AG04450 (cell line): ENCODE results near the gene ASNSD1. TPM values are rescaled to one million over a fixed set of nuclear protein-coding genes. Genes with fewer than 3 reads are reported as not detected.
"Not testable (repeated sequence)": the region's sequence is repeated elsewhere in the genome, so short reads cannot be mapped to it uniquely, and the experiment has no call there.

Experiments used
- CTCF ChIA-PET: fragments of 300-600, 350-600 bp; formaldehyde crosslinking; extraction: SDS; loops from one replicate; lab custom pipeline; 2022; ENCODE audit warnings: antibody characterized with exemption, inconsistent platforms; lab: Charles Lee
- POLR2A ChIA-PET: fragments of 350-600 bp; formaldehyde crosslinking; extraction: SDS; loops from one replicate; lab custom pipeline; 2021; ENCODE audit warnings: antibody characterized with exemption, inconsistent platforms; lab: Yijun Ruan, JAX
- DNase-seq: peaks from one replicate; pipeline ENCODE4 v3.0.0-alpha.2; 2011; ENCODE audit warnings: low read depth, low spot score
- H3K27ac ChIP-seq: one replicate; pipeline ENCODE4 v1.5.1; 2012; ENCODE audit warnings: low read depth, low read length, control low read depth
- H3K27me3 ChIP-seq: one replicate; pipeline ENCODE4 v1.6.0; 2012; ENCODE audit warnings: low read length; ENCODE audit not compliant: control insufficient read depth, insufficient read depth
- H3K4me3 ChIP-seq: 2 replicates; pipeline ENCODE4 v1.5.1; 2011; ENCODE audit warnings: mild to moderate bottlenecking, low read depth, low read length, control low read depth
- H3K9me3 ChIP-seq: 2 replicates; pipeline ENCODE4 v1.5.1; 2012; ENCODE audit warnings: low read length; ENCODE audit not compliant: control insufficient read depth, insufficient read depth
- polyA plus RNA-seq: library from polyadenylated mRNA; depleted of rRNA; stranded (reverse); fragments of >200 nt; gene quantifications from 2 replicates; pipeline ENCODE4 v1.2.3, GENCODE V29; 2011
- TF ChIP-seq, protein P1 (sequence below): IDR thresholded peaks from 2 replicates; pipeline ENCODE4 v1.5.1; 2011; ENCODE audit warnings: low read depth, low read length, control low read depth, inconsistent platforms

Gene ASNSD1
- polyA plus RNA-seq, 1 experiment: 50.1 TPM

DNA sequence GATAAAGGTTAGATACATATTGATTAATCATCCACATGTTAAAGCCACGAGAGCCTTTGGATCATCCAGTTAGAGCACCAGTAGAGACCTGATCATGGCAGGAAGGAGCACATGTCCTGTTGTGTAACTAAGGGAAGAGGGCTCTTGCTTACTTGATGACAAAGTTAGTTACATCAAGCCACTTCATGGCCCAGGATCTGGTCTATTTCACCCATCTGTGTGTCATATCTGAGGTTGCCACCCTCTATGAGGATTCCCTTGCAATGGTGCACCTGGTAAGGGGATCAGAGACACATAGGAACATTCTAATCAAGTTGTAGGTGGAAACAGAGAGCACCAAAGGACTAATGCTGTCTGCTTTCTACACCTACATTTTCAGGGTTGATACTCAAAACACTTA, 19.9 kb downstream of the ASNSD1 start:
- TF ChIP-seq, protein P1, sequence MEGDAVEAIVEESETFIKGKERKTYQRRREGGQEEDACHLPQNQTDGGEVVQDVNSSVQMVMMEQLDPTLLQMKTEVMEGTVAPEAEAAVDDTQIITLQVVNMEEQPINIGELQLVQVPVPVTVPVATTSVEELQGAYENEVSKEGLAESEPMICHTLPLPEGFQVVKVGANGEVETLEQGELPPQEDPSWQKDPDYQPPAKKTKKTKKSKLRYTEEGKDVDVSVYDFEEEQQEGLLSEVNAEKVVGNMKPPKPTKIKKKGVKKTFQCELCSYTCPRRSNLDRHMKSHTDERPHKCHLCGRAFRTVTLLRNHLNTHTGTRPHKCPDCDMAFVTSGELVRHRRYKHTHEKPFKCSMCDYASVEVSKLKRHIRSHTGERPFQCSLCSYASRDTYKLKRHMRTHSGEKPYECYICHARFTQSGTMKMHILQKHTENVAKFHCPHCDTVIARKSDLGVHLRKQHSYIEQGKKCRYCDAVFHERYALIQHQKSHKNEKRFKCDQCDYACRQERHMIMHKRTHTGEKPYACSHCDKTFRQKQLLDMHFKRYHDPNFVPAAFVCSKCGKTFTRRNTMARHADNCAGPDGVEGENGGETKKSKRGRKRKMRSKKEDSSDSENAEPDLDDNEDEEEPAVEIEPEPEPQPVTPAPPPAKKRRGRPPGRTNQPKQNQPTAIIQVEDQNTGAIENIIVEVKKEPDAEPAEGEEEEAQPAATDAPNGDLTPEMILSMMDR: no peak
- POLR2A ChIA-PET: no interaction called here
- CTCF ChIA-PET: interaction anchor here (1.4 to 2.2 kb wide), 2 partner anchors 21 to 81 kb away, joined by 6 to 9 read pairs; partner anchors contain the start of gene OSGEPL1
- Histone ChIP-seq H3K4me3 (no peak overlapping the region), H3K27ac (no peak overlapping the region), H3K9me3 (no peaks in the 10 kb centered on the region), H3K27me3 (no peaks in the 10 kb centered on the region)
- DNase-seq: no peak

DNA sequence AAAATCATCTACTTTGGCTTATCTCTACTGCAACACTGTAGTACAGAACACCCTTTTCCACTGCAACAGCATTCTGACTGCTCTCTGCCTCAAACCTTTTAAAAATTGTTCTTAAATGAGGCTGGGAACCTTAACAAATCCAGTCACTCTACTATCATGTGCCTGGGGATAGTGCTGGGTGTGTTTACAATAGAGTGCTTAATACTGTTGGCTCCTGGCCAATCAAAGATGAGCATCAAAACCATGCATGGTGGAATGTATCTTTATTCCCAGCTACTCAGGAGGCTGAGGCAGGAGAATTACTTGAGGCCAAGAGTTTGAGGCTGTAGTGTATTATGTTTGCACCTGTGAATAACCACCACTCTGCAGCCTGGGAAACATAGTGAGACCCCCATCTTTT, 20.6 kb downstream of the ASNSD1 start:
- POLR2A ChIA-PET: no interaction called here
- CTCF ChIA-PET: interaction anchor here (2.2 kb wide), 1 partner anchor 21 kb away, joined by 9 read pairs; no protein-coding TSS in a partner anchor
- TF ChIP-seq, protein P1: no peak
- no peaks in the 10 kb centered on the region for H3K9me3 ChIP-seq
- H3K27ac ChIP-seq: no peak overlapping the region
- no peak for DNase-seq
- H3K27me3 ChIP-seq: no peaks in the 10 kb centered on the region
- H3K4me3 ChIP-seq: no peak overlapping the region

DNA sequence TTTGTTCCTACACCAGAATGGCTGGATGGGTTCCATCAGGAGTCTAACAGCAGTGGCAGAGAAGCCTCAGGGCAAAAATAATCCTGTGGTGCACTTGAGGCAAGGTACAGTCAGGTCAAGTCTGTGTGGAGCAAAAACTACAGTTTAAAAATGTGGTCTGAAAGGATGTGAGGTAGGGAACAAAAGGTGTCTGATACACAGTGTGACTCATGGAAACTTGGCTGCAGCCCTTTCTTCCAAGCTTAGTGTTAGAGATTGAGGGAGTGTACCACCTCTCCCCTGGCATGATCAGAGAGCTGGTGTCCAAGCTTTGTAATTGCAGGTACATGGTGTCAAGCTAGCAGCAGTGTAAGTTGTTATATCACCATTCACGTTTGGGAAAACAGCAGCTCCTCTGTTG, 22.1 kb downstream of the ASNSD1 start:
- TF ChIP-seq, protein P1: no peak
- no peak for DNase-seq
- ChIA-PET CTCF (interaction anchor here (1.0 to 1.5 kb wide), 2 partner anchors 10 to 16 kb away, joined by 3 to 6 read pairs; no protein-coding TSS in a partner anchor), POLR2A (no interaction called here)
- no peaks in the 10 kb centered on the region for H3K27me3 ChIP-seq
- no peak overlapping the region for H3K27ac ChIP-seq
- no peaks in the 10 kb centered on the region for H3K9me3 ChIP-seq
- H3K4me3 ChIP-seq: no peak overlapping the region

DNA sequence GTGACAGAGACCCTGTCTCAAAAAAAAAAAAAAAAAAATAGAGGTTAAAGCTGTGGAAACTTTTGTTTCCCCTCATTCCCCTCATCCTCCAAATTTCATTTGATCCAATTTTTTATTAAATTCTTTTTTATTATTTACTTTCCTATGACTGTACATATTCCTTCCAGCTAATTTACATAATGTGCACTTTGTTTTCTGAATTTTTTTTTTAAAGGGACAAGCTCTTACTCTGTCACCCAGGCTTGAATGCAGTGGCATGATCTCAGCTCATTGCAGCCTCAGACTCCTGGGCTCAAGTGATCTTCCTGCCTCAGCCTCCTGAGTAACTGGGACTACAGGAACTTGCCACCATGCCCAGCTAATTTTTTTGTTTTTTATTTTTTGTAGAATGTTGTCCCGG, 23.6 kb downstream of the ASNSD1 start:
- CTCF ChIA-PET: interaction anchor here (0.7 to 1.9 kb wide), 6 partner anchors 11 to 471 kb away, joined by 3 to 9 read pairs (median 4); partner anchors contain the start of gene ASNSD1

GRCh38 chr2:189685540-189686229, 24.4 kb downstream of the ASNSD1 start:
- no peaks in the 10 kb centered on the region for H3K9me3 ChIP-seq
- no peaks in the 10 kb centered on the region for H3K27me3 ChIP-seq
- POLR2A ChIA-PET: no interaction called here
- peak; percentile 32 for DNase-seq
- H3K27ac ChIP-seq: no peak overlapping the region
- H3K4me3 ChIP-seq: no peak overlapping the region
- TF ChIP-seq, protein P1: no peak
- CTCF ChIA-PET: interaction anchor here (0.6 to 1.9 kb wide), 2 partner anchors 24 to 25 kb away, joined by 3 to 7 read pairs; partner anchors contain the start of gene ASNSD1

More for the DNA sequence above, 23.6 kb downstream of the ASNSD1 start:
- POLR2A ChIA-PET: interaction anchor here (0.8 kb wide), 1 partner anchor 11 kb away, joined by 7 read pairs; no protein-coding TSS in a partner anchor
- Histone ChIP-seq H3K4me3 (no peak overlapping the region), H3K27ac (no peak overlapping the region), H3K9me3 (no peaks in the 10 kb centered on the region), H3K27me3 (no peaks in the 10 kb centered on the region)
- DNase-seq: no peak
- TF ChIP-seq, protein P1: no peak

DNA sequence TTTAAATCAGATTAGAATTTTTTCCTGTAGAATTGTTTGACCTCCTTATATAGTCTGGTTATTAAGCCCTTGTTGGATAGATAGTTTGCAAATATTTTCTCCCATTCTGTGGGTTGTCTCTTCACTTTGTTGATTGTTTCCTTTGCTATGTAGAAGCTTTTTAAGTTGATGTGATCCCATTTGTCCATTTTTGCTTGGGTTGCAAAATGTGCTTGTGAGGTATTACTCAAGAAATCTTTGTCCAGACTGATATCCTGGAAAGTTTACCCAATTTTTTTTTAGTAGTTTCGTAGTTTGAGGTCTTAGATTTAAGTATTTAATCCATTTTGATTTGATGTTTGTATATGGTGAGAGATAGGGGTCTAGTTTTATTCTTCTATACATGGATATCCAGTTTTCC, 26.5 kb downstream of the ASNSD1 start:
- H3K27ac ChIP-seq, DNase-seq, H3K9me3 ChIP-seq, H3K27me3 ChIP-seq, POLR2A ChIA-PET, H3K4me3 ChIP-seq: not testable (repeated sequence)
- CTCF ChIA-PET: interaction anchor here (0.8 kb wide), 1 partner anchor 75 kb away, joined by 3 read pairs; the partner anchor contains the start of gene OSGEPL1
